HG03439 (cell line): Measurements from ENCODE around the gene ATP5PO.

Experiments
- ATAC-seq: cut with Tn5 transposase; IDR thresholded peaks from one replicate; pipeline ENCODE4 v1.9.1; 2021; ENCODE audit warnings: mild to moderate bottlenecking, moderate library complexity; ENCODE audit not compliant: unreplicated experiment

The ATP5PO gene, protein sequence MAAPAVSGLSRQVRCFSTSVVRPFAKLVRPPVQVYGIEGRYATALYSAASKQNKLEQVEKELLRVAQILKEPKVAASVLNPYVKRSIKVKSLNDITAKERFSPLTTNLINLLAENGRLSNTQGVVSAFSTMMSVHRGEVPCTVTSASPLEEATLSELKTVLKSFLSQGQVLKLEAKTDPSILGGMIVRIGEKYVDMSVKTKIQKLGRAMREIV

DNA sequence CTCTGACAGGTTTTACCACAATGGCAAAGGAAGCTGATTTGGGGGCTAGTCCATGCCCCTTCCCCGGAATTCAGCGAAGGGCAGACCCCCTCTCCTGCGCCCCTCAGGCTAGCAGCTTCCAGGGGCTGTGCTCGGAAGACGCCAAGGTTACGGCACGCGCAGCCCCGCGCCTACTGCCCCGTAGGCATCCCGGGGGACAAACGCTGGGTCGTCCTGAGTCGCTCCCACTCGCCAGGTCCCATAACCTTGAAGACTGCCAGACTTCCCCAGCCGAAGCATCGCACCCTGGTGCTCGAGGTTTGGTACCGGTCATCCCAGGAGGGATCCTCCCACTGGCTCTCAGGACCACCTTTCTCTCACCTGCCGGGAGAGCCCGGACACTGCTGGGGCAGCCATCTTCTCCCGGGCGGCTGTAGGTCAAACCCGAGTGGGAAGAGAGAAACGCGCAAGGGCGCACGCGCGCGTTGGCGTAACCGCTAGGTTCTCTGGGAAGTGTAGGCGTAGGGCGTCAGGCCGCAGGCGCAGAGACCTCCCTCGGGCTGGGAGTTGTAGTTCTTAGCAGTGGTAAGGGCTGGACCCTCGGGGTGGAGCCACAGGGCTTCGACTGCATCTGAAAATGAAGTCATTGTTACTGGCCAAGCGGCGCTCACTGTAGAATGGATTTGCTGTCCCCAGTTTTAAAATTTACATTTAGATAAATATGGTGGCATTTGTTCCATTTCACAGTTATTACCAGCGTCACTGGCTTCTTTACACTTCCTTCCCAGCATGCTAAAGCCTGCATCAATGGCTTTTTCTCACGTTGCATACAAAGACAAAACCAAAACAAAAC lies at the start of gene ATP5PO:
ATP5PO (minus strand) TSS at position 437 of the 832 bp plus-strand sequence; CDS start at position 396, 41 bp downstream.
- peak; percentile 98 for ATAC-seq

DNA sequence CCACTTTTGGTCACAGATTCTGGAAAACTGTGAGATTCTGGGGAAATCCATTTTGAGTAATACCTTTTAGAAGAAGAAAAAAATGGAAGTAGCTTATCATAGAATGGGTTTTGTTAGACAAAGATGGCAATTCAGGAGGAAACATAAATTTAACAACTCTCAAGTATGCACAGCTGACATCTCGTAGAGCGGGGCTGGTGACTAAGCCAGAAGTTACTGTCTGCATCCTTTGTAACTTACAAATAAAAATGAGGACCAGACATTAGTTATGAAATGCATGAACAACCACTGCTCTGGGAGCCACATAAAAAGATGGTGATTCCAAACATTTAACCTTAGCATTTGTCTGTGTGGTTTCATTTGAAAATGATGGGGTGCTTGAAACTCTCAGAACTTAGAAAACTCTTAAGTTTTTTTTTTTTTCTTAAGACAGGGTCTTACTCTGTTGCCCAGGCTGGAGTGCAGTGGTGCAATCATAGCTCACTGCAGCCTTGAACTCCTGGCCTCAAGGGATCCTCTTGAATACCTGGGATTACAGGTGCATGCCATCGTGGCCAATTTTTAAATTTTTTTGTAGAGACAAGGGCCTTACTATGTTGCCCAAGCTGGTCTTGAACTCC lies 49.2 kb upstream of the ATP5PO start:
- no peak for ATAC-seq

DNA sequence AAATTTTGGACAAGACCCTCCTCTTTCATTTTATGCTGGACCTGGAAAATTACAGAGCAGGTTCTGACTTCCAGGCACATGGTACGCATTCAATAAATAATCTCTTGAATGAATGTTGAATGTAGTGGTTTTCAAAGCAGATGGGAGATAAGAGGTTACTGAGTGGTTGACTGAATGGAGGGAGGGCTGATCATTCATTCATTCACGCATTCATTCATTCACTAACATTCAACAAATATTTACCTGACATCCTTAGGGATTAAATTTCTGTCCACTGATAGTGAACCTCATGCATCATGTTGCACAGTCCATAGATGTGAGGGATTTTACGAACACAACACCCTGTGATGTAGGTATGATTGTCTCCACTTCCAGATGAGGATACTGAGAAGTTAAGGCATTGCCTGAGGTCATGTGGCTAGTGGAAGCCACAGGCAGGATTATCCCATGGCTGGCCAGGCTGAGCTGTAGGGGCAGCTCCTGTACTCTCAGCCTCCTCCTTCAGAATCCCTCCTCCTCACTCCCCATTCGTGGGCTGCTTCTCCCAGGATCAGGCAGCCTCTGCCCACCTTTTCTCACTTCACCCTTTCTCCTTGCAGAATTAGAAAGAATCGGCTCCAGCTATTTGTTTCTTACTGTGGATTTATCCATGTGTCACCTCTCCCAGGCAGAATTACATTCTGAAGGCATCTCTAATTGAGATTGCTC lies 48.4 kb upstream of the ATP5PO start:
- ATAC-seq: no peak

DNA sequence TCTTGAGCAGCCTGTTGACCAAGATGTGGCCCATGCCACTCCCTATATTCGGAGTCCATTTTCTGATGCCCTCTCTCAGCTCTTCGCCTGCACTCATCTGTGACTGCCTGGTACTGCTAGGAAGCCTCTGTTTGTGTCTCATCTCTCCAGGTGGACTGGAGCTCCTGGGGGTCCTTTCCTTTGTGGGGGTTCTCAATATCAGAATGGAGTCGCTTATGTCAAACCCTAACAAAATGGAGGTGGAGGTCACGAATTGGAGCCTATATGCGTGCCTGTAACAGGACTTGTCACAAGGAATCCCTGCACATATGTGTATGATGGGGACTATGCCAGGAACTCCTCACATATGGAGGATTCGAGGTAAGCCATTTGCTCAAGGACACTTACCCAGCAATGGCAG lies 46.7 kb upstream of the ATP5PO start:
- no peak for ATAC-seq

DNA sequence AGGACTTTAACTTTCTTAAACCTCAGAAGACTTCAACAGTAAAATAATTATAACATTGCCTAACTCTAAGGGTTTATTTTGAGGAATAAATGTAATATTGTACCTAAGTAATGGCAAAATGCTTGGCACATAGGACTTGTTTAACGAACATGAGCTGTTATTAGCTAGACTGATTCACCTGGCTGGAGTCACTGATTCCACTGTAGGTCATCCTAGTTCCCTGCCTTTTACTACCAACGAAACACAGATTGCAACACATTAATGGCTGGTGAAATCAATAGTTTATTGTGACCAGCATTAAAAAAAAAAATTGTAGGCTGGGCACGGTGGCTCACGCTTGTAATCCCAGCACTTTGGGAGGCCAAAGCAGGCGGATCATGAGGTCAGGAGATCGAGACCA lies 45.5 kb upstream of the ATP5PO start:
- ATAC-seq: no peak

DNA sequence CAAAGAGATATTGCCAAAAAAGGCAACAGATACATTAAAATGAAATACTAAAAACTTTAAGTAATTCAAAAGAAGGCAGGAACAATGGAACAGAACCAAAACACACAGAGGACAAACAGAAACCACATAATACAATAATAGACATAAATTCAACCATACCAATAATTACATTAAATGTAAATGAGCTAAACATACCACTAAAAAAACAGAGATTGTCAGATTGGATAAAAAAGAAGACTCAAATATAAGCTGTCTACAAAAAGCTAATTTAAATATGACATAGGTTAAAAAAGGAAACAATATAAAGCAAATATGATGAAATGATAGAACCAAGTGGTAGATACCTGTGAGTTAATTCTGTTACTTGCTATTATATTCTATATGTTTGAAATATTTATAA lies 44.1 kb upstream of the ATP5PO start:
- no peak for ATAC-seq

DNA sequence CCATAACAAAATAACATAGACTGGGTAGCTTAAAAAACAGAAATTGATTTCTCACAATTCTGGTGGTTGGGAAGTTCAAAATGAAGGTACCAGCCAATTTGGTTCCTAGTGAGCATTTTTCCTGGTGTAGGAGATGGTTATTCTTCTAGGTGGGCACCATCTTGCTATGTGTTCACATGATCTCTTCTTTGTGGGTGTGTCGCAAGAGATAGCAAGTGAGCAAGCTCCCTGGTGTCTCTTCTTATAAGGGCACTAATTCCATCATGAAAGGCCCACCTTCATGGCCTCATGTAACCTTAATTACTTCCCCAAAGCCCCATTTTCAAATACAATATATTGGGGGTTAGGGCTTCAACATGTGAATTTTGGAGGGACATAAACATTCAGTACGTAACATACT lies 38.8 kb upstream of the ATP5PO start:
- ATAC-seq: no peak

DNA sequence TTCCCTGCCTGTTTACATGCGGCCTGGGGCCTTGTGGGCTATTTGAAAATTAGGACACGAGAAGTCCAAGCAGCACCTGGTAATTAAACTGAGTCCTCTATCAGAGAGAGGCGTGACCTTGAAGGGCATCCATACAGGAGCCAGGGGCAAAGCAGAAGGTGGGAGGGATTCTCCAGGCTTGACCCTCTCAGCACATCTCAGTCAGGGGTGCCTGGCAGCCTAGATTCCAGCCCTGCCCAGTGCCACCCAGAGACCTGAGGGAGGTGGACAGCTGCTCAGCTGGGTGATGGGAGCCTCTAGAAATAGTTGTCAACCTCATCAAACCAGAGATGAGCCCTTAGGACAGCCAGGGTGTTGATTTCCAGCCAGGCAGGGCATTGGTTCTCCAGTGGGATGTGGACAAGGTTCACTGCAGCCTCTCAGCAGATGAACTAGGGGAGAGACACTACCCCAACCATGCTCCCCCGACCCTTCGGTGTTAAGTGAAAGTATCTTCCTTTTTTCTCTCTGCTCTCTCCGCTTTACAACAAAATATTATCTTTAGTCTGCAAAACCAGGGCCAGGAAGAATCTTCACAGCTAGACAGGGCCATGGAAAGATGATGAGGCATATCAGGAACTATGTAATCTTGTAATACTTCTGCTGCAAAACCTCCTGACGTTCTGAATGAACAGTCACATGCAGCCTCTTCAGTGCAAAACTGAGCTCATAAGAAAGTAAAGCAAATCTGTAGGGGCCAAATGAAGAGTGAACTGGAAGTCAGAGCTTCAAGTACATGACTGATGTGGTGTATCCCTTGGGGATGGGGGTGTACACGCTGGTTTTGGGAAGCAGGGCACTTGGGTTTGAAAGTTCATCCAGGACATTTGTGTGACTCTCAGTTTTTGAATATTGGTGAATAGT lies 35.9 kb upstream of the ATP5PO start:
- no peak for ATAC-seq

DNA sequence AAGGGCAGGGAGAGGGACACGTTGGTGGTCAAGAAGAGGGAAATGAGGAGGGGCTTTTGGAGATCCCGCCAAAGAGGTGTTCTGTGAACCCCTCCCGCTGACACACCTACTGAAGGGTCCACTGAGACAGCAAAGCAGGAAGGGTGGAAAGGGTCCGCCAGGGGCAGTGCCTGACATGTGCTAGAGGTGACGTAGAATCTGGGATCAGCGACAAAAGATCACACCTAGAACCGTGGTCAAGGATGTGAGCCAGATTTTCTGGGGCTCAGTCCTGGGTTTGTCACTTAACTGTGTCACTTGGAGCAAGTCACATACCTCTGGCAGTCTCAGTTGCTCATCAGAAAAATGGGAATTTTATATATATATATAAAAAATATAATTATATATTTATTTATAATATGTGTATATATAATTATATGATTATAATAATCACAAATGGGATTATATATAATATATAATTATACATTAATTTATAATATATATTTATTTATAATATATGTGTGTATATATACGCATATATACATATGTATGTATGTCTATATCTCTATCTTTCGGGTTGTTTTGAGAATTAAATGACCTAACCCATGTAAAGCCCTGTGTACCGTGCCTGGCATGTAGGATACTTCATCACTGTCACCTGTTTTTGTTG lies 35.0 kb upstream of the ATP5PO start:
- no peak for ATAC-seq

DNA sequence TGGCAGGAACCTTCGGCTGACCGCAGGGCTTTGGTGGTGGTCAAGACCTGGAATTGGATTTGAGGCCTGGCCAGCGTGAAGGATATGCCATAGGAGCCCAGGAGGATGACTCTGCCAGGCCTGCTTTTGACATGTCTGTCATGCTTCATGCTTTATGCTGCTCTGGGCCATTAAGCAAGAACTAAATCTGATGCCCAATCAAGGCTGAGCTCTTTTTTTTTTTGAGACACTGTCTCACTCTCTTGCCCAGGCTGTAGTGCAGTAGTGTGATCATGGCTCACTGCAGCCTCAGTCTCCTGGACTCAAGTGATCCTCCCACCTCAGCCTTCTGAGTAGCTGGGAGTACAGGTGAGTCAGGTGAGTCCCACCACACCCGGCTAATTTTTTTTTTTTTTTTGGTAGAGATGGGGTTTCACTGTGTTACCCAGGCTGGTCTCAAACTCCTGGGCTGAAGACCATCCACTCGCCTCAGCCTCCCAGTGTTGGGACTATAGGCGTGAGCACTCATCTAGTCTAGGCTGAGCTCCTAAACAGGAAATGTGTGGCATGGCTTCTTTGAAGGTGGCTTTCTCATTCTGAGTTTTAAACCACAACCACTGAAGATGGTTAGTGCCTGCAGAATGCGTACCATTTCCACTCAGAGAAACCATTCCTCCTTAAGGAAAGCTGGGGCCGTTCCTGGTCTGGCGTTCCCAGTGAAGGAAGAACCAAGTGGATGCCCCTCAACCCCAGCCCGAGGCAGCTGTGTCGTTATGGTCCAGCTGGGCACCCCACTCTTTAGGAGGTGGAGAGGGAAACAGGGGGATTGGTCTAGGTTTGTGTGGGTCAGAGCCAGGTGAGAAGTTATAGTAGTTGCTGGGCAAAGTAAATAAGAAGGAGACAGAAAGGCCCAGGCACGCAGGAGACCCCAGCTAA lies 34.2 kb upstream of the ATP5PO start:
- no peak for ATAC-seq

DNA sequence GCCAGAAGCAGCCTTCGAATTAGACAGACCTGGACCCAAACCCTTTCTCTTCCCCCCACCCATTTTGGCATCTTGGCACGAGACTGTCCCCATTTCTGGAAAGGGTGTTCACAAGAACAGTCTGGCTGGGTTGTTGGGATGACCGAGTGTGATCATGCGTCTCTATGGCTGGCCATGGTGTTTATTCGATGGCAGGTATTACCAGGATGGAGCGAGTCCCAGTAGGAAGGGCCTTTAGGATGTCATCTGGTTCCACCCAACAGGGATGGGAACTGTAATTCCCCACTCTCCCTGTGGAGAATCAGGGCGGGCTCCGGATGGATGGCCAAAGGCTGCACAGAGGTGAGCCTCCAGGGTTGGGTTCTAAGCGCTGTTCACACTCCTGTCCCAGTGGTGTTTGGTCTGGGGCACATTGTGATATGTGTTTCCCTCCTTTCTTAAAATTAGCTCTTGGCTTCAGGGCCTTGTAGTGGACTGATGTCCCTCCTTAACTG lies 33.4 kb upstream of the ATP5PO start:
- ATAC-seq: no peak

DNA sequence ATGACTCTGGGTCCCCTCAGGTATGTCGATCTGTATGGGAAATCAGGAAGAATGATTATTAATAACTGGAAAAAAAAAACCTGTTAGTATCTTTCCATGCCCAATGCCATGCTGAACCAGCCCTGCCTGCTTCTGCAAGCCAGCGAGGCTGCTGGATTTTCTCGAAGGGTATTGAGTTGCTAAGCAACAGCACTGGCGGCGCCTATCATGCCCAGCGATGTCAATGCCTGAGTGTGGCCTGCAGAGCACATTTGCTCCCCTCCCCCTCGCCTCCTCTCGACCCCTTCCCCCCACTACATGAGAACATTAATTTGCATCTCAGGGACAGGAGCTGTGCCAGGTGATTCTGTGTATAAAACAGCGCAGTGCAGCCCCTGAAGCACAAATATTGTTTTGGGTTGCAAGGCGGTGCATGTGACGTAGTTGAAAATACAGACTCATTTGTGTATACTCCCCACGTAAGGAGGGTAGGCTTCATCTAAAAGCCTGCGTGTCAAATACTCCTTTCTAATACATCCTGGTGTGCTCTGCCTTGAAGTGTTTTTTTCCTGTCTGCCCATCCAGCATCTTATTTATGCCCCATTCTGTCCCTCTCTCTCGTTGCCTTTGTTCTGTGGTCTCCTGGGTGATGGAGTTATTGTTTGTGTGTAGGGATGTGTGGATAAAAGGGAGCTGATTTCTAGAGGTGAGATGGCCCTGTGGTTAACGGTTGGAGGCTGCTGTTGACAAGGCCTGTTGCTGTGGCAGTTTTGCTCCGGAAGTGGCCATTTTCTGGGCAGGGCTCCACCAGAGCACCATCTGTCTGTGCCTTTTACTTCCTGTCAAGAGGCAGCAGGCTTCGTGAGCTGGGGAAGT lies 32.7 kb upstream of the ATP5PO start:
- ATAC-seq: peak; percentile 52

DNA sequence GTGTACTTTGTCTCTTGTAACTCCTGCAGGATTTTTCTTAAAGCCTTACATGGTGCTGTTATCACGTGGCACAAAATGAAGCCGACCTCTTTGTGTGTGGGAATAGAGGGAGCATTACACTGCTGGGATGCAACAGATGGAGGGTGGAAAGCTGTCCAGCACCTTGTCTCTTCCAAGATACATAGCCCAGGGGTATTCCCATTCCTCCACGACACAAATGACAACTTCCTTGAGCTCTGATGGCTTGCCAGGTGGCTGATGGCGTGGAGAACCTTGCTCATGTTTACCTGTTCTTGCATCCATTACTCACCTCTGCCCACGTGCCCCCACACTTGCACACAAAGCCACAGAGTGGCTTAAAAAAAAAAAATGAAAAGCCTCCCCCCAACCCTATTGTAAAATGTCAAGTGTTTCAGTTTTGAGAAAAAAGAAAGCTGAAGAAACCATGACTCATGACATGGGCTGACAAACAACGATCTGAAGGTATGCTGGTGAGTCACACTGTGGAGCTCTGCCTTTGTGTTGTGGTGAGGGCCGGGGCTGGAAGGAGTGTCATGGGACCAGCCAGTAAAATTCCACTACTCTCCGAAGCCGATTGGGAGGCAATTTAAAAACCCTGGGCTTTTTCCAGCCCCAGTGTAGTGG lies 32.0 kb upstream of the ATP5PO start:
- peak; percentile 57 for ATAC-seq

DNA sequence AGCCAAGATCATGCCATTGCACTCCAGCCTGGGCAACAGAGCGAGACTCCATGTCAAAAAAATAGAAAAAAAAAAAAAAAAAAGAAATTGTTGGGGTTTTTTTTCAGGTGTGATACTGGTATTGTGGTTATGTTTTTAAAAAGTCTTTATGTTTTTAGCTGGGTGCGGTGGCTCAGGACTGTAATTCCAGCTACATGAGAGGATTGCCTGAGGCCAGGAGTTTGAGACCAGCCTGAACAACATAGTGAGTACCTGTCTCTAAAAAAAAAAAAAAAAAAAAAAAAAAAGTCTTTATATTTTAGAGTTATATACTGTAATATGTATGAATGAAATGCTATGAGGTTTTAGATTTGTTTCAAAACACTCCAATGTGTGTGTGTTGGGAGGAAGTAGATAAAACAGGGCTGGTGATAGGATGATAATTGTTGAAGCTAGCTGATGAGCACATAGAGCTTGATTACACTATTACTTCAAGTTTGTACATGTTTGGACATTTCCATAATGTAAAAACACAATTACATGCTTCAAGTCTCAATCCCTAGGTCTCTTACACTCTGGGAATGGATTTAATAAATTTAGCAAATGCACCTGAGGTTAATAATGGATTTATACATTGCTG lies 30.2 kb upstream of the ATP5PO start:
- no peak for ATAC-seq

DNA sequence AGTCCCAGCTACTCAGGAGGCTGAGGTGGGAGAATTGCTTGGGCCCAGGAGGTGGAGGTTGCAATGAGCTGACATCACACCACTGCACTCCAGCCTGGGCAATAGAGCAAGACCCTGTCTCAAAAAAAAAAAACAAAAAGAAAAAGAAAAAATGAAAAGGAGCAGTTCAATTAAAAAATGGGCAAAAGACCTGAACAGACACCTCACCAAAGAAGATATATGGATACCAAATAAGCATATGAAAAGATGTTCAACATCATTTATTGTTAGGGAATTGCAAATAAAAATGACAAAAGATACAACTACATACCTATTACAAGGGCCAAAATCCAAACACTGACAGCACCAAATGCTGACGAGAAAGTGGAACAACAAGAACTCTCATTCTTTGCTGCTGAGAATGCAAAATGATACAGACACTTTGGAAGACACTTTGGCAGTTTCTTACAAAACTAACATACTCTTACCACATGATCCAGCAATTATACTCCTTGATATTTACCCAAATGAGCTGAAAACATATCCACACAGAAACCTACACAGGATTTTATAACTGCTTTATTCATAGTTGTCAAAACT lies 28.7 kb upstream of the ATP5PO start:
- no peak for ATAC-seq

DNA sequence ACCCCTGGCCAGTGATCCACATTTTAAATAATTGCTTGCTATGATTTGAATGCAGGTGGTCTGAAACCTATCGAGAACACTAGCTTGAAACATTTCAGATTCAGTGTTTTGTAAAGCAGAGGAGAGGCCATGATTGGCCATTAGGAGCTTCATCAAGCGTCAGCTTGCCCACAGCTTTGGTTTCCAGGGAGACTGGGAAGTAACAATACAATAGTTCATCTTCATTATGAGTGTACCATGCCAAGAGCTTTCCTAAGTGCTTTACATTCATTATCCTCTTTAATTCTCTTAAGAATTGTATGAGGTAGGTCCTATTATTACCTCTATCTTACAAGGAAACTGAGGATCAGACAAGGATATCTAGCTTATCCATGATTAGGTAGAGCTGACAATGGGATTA lies 27.7 kb upstream of the ATP5PO start:
- ATAC-seq: no peak
